Common myeloid progenitor, CD34-positive (primary cell): ENCODE data around the gene DPYSL4.

Experiments
- CTCF ChIA-PET: fragments of 350-600 bp; sonication (Branson Sonifier 250); formaldehyde crosslinking; loops from one replicate; lab custom pipeline; 2021; ENCODE audit warnings: antibody characterized with exemption; lab: Charles Lee
- POLR2A ChIA-PET: fragments of 350-600 bp; sonication (Branson Sonifier 250); formaldehyde crosslinking; loops from one replicate; lab custom pipeline; 2021; ENCODE audit warnings: antibody characterized with exemption; lab: Charles Lee
- DNase-seq, 3 donors: peaks; one replicate each; pipeline versions ENCODE4 v3.0.0 to v3.0.0-alpha.2; 2013
- H3K27ac ChIP-seq, 2 experiments: 1 replicate in 1 of 2; 2 replicates in 1 of 2; pipeline ENCODE4 v1.7.0; 2013; ENCODE audit warnings: inconsistent platforms in 2 of 2, low read length in 2 of 2, mild to moderate bottlenecking in 2 of 2, low read depth in 1 of 2, moderate library complexity in 1 of 2; ENCODE audit not compliant: severe bottlenecking in 2 of 2, insufficient read depth in 1 of 2, poor library complexity in 1 of 2
- H3K27me3 ChIP-seq, 5 experiments: replicated peaks in 2 of 5; 1 replicate in 3 of 5; 2 replicates in 2 of 5; pipeline versions ENCODE4 v1.6.1 to v1.7.0; 2013; ENCODE audit warnings: low read length in 4 of 5, mild to moderate bottlenecking in 2 of 5, moderate library complexity in 2 of 5, inconsistent platforms in 1 of 5; ENCODE audit not compliant: insufficient read depth in 5 of 5, control insufficient read depth in 4 of 5
- H3K36me3 ChIP-seq, 4 experiments: 1 replicate in 2 of 4; 2 replicates in 2 of 4; pipeline versions ENCODE4 v1.6.1 to v1.7.0; 2013; ENCODE audit warnings: low read length in 3 of 4, control low read depth in 1 of 4, mild to moderate bottlenecking in 1 of 4; ENCODE audit not compliant: control insufficient read depth in 4 of 4, insufficient read depth in 4 of 4
- H3K4me1 ChIP-seq, 4 experiments: 1 replicate in 3 of 4; 2 replicates in 1 of 4; pipeline versions ENCODE4 v1.6.1 to v1.7.1; 2013; ENCODE audit warnings: low read length in 3 of 4, mild to moderate bottlenecking in 3 of 4, control low read depth in 1 of 4, inconsistent platforms in 1 of 4, moderate library complexity in 1 of 4; ENCODE audit not compliant: control insufficient read depth in 4 of 4, insufficient read depth in 4 of 4; ENCODE audit errors: control extremely low read depth in 1 of 4
- H3K4me3 ChIP-seq, 7 experiments: 1 replicate in 4 of 7; 2 replicates in 3 of 7; pipeline versions ENCODE4 v1.5.1 to v1.7.0; 2013; ENCODE audit warnings: mild to moderate bottlenecking in 7 of 7, low read length in 6 of 7, moderate library complexity in 6 of 7, inconsistent platforms in 2 of 7, low read depth in 2 of 7, control low read depth in 1 of 7; ENCODE audit not compliant: insufficient read depth in 4 of 7, control insufficient read depth in 1 of 7; ENCODE audit errors: extremely low read depth in 1 of 7
- H3K9me3 ChIP-seq, 5 experiments: 1 replicate in 4 of 5; 2 replicates in 1 of 5; pipeline versions ENCODE4 v1.6.1 to v1.7.1; 2013; ENCODE audit warnings: low read length in 4 of 5, mild to moderate bottlenecking in 2 of 5, inconsistent platforms in 1 of 5, low read depth in 1 of 5, moderate library complexity in 1 of 5; ENCODE audit not compliant: control insufficient read depth in 4 of 5, insufficient read depth in 2 of 5; ENCODE audit errors: control extremely low read depth in 1 of 5
- WGBS: methylation state at CpG from one replicate; pipeline ENCODE4 v1.1.5; 2013; ENCODE audit not compliant: insufficient coverage; 5-methylcytosine and 5-hydroxymethylcytosine counted together

Gene DPYSL4

DNA sequence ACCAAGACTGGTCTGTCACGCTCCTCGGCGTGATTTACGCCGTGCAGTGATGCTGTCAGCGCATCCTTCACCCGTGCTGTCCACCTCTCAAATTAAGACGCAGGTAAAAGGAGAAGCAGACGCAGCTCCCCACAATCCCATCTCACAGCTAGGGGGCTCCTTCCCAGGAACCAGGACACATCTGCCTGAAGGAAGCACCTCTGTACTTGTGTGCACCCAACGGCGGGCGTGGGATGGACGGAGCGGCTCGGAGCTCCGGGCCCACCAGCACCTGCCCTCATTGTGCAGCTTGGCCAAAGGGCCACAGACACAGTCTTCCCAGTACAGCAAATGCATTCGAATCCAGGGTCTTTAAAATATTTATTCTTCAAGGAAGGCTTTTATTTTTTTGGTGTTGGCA lies 65.7 kb downstream of the DPYSL4 start:
- H3K36me3 ChIP-seq: no peaks in the 10 kb centered on the region
- no peak overlapping the region for H3K27ac ChIP-seq
- H3K27me3 ChIP-seq: no peaks in the 10 kb centered on the region
- no peaks in the 10 kb centered on the region for H3K9me3 ChIP-seq
- CTCF ChIA-PET: no interaction called here
- POLR2A ChIA-PET: no interaction called here
- H3K4me3 ChIP-seq: no peak overlapping the region
- no peak for DNase-seq
- H3K4me1 ChIP-seq: peaks cover 0 to 15% (median 9%) of the 10 kb centered on the region in 4 experiments
- 96% methylated on average over 12 of the region's 17 CpGs for WGBS

DNA sequence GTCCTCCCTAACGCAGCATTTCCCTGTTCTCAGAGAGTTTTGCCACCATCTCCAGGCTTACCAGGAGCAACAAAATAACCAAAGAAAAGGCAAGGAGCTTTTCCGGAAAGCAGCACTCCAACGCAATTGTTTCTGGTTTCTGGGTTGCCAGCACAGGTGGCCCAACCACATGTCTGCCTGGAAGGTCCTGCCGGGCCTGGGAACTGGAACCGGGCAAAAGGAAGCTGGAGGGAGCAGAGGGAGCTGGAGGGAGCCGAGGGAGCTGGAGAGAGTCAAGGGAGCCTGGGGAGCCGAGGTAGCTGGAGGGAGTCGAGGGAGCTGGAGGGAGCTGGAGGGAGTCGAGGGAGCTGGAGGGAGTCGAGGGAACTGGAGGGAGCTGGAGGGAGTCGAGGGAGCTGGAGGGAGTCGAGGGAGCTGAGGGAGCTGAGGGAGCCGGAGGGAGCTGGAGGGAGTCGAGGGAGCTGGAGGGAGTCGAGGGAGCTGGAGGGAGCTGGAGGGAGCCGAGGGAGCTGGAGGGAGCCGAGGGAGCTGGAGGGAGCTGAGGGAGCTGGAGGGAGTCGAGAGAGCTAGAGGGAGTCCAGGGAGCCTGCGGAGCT lies 66.4 kb downstream of the DPYSL4 start:
- DNase-seq: no peak
- Histone ChIP-seq H3K27ac (no peak overlapping the region), H3K4me1 (peaks cover 0 to 15% (median 9%) of the 10 kb centered on the region in 4 experiments), H3K36me3 (no peaks in the 10 kb centered on the region), H3K4me3 (no peak overlapping the region), H3K27me3 (no peaks in the 10 kb centered on the region), H3K9me3 (no peaks in the 10 kb centered on the region)
- 95% methylated on average over 14 of the region's 19 CpGs for WGBS
- ChIA-PET CTCF (interaction anchor here (1.2 kb wide), 1 partner anchor 20 kb away, joined by 5 read pairs; no protein-coding TSS in a partner anchor), POLR2A (no interaction called here)

DNA sequence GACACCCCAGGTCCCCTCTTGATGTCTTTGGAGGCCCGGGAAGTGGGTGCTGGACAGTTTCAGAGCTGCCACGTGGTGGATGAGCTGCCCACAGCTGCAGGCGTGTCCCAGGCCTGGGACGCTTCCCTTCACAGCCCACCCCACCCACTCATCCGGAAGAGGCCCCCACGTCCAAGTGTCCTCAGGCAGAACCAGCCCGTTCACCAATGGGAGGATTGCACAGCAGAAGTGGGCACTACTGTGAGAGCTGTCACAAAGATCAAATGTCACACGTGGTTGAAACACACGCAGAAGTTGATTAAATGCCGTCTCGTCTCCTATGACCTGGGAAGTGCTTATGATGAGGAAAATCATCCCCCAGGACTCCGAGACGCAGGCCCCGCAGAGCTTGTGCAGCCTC lies 68.1 kb downstream of the DPYSL4 start:
- Histone ChIP-seq H3K27me3 (no peaks in the 10 kb centered on the region), H3K4me1 (peaks cover 0 to 15% (median 8%) of the 10 kb centered on the region in 4 experiments), H3K9me3 (no peaks in the 10 kb centered on the region), H3K27ac (no peak overlapping the region), H3K4me3 (no peak overlapping the region), H3K36me3 (no peaks in the 10 kb centered on the region)
- CTCF ChIA-PET: no interaction called here
- 96% methylated on average over 12 of the region's 14 CpGs for WGBS
- no peak for DNase-seq
- POLR2A ChIA-PET: interaction anchor here (0.6 kb wide), 1 partner anchor 36 kb away, joined by 3 read pairs; no protein-coding TSS in a partner anchor
